ENCODE results near the gene KRTAP5-5. TPM values are rescaled to one million over a fixed set of nuclear protein-coding genes. Genes with fewer than 3 reads are reported as not detected.

KRTAP5-5 gene
- total and polyA plus RNA-seq, 2 donors (not counting 3 experiments of a cell fraction or from before 2014, with no cell fraction given), result not detected

- Histone ChIP-seq H3K9me1 (replicated peaks; ENCODE audit: control insufficient read depth, extremely low read depth, insufficient read depth, low read length) (no peaks in the 10 kb centered on the region), H3K9ac (replicated peaks; ENCODE audit: extremely low read depth, insufficient read depth, low read length) (no peak overlapping the region), H3K4me3 (replicated peaks in 1 of 3; ENCODE audit: insufficient read depth in 1 of 3, low read depth in 1 of 3, low read length in 3 of 3) (no peak overlapping the region), H3K4me2 (ENCODE audit: insufficient read depth, low read length) (no peak overlapping the region), H3K4me1 (ENCODE audit: control insufficient read depth, extremely low read depth, insufficient read depth, low read length) (no peaks in the 10 kb centered on the region), H4K20me1 (replicated peaks; ENCODE audit: control insufficient read depth, extremely low read depth, insufficient read depth, low read length) (no peaks in the 10 kb centered on the region), H3K27me3 (ENCODE audit: control insufficient read depth in 2 of 2, insufficient read depth in 2 of 2, low read length in 2 of 2) (peaks cover 2 to 4% of the 10 kb centered on the region in 2 experiments), H3K27ac (ENCODE audit: insufficient read depth, low read depth, low read length) (no peak overlapping the region), H3K36me3 (ENCODE audit: control insufficient read depth in 2 of 2, extremely low read depth in 1 of 2, insufficient read depth in 2 of 2, low read length in 2 of 2) (no peaks in the 10 kb centered on the region), H3K79me2 (ENCODE audit: control insufficient read depth, insufficient read depth, low read length) (no peaks in the 10 kb centered on the region), H3K9me3 (replicated peaks; ENCODE audit: control insufficient read depth, insufficient read depth, low read length) (no peaks in the 10 kb centered on the region), H2AFZ (ENCODE audit: low read depth, low read length) (no peak overlapping the region)
- TF ChIP-seq CTCF (IDR thresholded peaks at IDR 0.05; ENCODE audit: extremely low read depth in 1 of 2, insufficient read depth in 1 of 2, low read depth in 1 of 2, low read length in 2 of 2) (no peak), POLR2AphosphoS5 (IDR thresholded peaks at IDR 0.05; ENCODE audit: insufficient read depth, low read depth, low read length) (no peak), EZH2 (IDR thresholded peaks at IDR 0.05; ENCODE audit: borderline replicate concordance, low read depth, low read length, severe bottlenecking) (no peak), MYC (IDR thresholded peaks at IDR 0.05; ENCODE audit: low read depth, low read length) (no peak), MAX (IDR thresholded peaks at IDR 0.05; ENCODE audit: insufficient read depth, insufficient read length) (no peak), FOS (IDR thresholded peaks at IDR 0.05; ENCODE audit: borderline replicate concordance, insufficient read depth, low read length) (no peak), JUN (IDR thresholded peaks at IDR 0.05; ENCODE audit: borderline replicate concordance, insufficient read depth, insufficient read length, low read depth) (no peak), POLR2A (IDR thresholded peaks at IDR 0.05; ENCODE audit: low read depth, low read length) (no peak), GATA2 (IDR thresholded peaks at IDR 0.05; ENCODE audit: insufficient read depth, insufficient read length, low read depth, low read length) (no peak)
- no TSS peak for BruUV-seq (replicated peaks)
- intact Hi-C loops (cut with micrococcal nuclease) (no loop called here), dilution Hi-C loops (cut with MboI; ENCODE audit: extremely low pct_ligation_motif_present, low sequenced_read_pairs) (no loop called here)
- DNase-seq (ENCODE audit: low read depth, low spot score), result no peak
- CTCF ChIA-PET, result interaction anchor here (1.4 to 3.5 kb wide), 3 partner anchors 23 to 71 kb away, joined by 3 to 24 read pairs (median 5); no protein-coding TSS in a partner anchor
- POLR2A ChIA-PET, result no interaction called here
- no peak for FAIRE-seq
These were observed 11.3 kb upstream of the KRTAP5-5 start for GRCh38 chr11:1618231-1618630.
